ENCODE data around the gene HECTD2. TPM values are rescaled to one million over a fixed set of nuclear protein-coding genes. Genes with fewer than 3 reads are reported as not detected.
A peak's percentile ranks its signal among the peaks of the same experiment; 100 is the strongest.
"Not testable (repeated sequence)": the region's sequence is repeated elsewhere in the genome, so short reads cannot be mapped to it uniquely, and the experiment has no call there.

HECTD2 gene
- total RNA-seq, 1 donor: 17.8 TPM

GRCh38 chr10:91559750-91560149 is 149.6 kb downstream of the HECTD2 start:
- no peak overlapping the region for H3K4me3 ChIP-seq (ENCODE audit: low read depth, low read length)
- DNase-seq (ENCODE audit: low read depth): no peak
- TF ChIP-seq, protein P1, sequence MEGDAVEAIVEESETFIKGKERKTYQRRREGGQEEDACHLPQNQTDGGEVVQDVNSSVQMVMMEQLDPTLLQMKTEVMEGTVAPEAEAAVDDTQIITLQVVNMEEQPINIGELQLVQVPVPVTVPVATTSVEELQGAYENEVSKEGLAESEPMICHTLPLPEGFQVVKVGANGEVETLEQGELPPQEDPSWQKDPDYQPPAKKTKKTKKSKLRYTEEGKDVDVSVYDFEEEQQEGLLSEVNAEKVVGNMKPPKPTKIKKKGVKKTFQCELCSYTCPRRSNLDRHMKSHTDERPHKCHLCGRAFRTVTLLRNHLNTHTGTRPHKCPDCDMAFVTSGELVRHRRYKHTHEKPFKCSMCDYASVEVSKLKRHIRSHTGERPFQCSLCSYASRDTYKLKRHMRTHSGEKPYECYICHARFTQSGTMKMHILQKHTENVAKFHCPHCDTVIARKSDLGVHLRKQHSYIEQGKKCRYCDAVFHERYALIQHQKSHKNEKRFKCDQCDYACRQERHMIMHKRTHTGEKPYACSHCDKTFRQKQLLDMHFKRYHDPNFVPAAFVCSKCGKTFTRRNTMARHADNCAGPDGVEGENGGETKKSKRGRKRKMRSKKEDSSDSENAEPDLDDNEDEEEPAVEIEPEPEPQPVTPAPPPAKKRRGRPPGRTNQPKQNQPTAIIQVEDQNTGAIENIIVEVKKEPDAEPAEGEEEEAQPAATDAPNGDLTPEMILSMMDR (IDR thresholded peaks at IDR 0.05; ENCODE audit: insufficient read depth, low read length): no peak

- peak; percentile 71 for DNase-seq (ENCODE audit: low read depth)
- H3K4me3 ChIP-seq (ENCODE audit: low read depth, low read length): not testable (repeated sequence)
Observed at GRCh38 chr10:91560827-91561226, 150.7 kb downstream of the HECTD2 start.

- DNase-seq (ENCODE audit: low read depth): no peak
- TF ChIP-seq, protein P1 (IDR thresholded peaks at IDR 0.05; ENCODE audit: insufficient read depth, low read length): no peak
- H3K4me3 ChIP-seq (ENCODE audit: low read depth, low read length): no peak overlapping the region
Observed at GRCh38 chr10:91562839-91563581, 152.9 kb downstream of the HECTD2 start.

- DNase-seq (ENCODE audit: low read depth): no peak
- TF ChIP-seq, protein P1 (IDR thresholded peaks at IDR 0.05; ENCODE audit: insufficient read depth, low read length): no peak
- H3K4me3 ChIP-seq (ENCODE audit: low read depth, low read length): no peak overlapping the region
Observed at GRCh38 chr10:91564026-91564425, 153.9 kb downstream of the HECTD2 start.

Small RNAs within 50 kb of the gene (small RNA-seq; reads per million reads assigned to genes)
- not detected for gene AL161798.1
- not detected for gene RPS27P1

Other genes with a start within 250 kb of the HECTD2 start
- 18.2 and 44.8 TPM in 2 replicates for gene PCGF5, start 189.7 kb upstream of the HECTD2 start, total RNA-seq (ENCODE audit: low replicate concordance)
- gene PPP1R3C, start 222.7 kb downstream of the HECTD2 start, total RNA-seq (ENCODE audit: low replicate concordance): 41.1 and 92.6 TPM in 2 replicates

Measured in fibroblast of the aortic adventitia (primary cell).